Fibroblast of peridontal ligament (primary cell): ENCODE results near the gene MRPS10.
"Not testable (repeated sequence)": the region's sequence is repeated elsewhere in the genome, so short reads cannot be mapped to it uniquely, and the experiment has no call there.

Source experiments
- DNase-seq: peaks from one replicate; pipeline ENCODE4 v3.0.0-alpha.2; 2010; ENCODE audit errors: extremely low read depth

Gene MRPS10

GRCh38 chr6:42239333-42239732 lies 21.7 kb upstream of the MRPS10 start:
- no peak for DNase-seq

DNA sequence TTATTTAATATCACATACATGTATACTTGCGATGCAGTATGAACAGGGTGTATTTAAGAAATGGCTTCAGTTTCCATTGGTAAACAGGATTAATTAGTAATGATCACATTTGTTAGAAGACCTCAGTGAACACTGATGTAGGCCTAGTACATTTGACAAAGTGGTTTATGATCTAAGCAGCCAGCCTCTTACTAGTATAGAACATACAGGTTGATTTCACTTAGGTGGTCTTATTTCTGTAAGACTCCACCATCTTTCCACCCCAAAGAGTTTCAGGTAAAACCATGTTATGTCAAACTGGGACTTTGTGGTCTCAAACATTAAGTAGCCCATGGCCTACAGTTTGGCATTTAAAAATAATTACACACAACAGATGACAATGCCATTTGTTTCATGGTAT lies 20.2 kb upstream of the MRPS10 start:
- no peak for DNase-seq

DNA sequence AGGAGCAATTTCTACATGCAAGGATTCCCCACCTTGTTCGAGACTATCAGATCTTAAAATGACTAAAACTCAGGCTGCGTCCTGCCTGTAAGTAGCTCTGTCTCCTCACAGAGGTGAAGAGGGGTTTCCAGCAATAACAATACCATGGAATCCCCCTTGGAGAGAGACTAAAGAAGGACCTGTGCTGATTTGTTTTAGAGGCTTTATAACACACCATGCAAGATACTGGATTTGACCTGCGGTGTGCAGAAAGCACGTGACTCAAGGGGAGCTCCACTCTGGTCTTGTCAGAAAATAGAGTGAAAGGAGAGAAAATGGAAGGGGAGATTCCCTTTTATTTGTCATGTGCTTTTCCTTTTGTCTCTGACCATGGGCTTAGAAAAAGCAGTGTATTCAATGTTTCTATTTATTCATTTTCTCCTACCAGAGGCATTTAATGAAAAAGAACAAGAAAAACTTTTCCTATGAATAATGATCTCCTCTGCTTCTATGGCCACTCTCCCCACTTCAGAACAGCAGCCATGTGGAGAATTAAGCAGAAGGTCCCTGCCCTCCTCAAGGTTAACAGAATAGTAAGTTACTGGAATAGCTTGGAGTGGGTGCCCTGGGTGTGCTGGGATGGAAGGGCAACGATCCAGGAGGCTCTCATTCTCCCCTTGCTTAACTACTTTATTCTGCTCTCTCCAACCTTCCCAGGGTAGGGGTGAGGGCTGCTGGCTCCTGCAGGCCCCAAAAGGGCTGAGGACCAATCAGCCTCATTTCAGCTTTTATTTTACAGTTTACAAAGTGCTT lies 19.2 kb upstream of the MRPS10 start:
- DNase-seq = no peak

- DNase-seq = no peak
These were observed 18.4 kb upstream of the MRPS10 start for GRCh38 chr6:42236030-42236429.

GRCh38 chr6:42232035-42232434 lies 14.4 kb upstream of the MRPS10 start:
- no peak for DNase-seq

- DNase-seq = no peak
These were observed 13.0 kb upstream of the MRPS10 start for GRCh38 chr6:42230345-42231321.

GRCh38 chr6:42229506-42230119 lies 12.0 kb upstream of the MRPS10 start:
- DNase-seq = no peak

DNA sequence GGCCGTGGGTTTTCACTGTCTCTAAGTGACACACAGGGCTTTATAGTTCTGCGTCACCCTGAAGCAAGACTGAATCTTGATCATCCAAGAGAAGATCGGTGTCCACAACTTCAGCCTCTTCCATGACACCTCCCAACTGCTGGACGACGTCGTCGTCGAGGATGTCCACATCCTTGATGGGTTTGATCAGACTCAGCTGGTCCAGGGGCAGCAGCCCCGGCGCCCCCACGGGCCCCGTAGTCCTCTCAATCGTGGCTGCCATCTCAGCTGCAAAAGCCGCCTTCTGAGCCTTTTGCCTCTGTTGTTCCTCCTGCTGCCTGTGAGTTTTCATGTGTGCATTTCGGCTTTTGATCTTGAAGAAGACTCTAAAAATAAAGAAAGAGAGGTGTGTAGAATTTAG lies 10.6 kb upstream of the MRPS10 start:
- DNase-seq = no peak

DNA sequence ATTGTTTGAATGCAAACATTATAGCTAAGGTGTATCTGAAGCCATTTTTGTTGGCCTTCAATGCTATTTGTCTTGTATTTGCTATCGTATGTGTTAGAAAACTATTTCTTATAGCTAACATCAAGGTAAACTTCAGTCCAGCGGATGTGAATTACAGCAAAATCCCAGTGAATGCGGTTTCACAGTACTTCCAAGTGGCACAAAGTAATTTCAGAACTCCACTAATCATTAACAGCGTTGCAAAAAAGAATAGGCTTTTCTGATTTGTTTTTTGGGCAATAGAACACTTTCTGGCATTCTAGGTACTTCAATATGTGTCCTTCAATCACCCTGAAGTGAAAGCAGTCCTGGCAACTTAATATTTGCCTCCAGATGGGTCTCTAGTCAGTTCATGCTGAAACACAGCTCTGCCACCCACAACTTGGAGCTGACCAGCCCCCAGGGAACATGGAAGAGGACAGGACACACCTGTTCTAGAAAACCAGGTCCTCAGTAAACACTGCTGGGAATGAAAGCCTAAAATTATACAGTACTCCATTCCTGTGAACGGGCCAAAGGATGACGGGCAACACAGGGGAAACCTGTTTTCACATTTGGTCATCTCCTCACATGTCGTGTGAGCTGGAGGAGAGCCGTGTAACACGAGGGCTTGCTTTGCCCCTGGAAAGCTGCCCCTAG lies 9.7 kb upstream of the MRPS10 start:
- no peak for DNase-seq

DNA sequence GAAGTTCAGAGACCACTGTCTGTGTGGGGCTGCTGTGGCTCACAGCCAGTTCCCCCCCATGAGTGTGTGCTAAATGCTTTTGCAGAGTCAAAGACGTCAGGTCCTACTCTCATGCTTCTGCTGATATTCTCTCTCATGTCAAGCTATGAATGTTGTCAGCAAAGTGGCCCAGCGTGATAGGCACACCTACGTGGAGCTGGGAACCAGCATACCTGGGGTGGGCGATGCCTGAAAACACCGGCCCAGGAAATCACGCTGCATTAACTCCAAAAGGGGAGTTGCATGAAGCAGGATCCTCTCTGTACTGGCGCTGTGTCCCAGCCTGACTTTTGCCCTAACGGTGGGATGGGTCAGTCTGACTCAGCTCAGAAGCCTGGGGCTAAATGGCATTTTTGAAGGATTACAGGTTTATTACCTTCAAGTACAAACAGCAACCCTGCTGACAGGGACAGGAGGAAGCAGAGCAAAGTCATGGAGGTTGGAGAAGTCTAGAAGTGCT lies 9.0 kb upstream of the MRPS10 start:
- DNase-seq = no peak

- DNase-seq = peak; percentile 59
These were observed 8.5 kb upstream of the MRPS10 start for GRCh38 chr6:42226161-42226611.

GRCh38 chr6:42225419-42225818 lies 7.8 kb upstream of the MRPS10 start:
- no peak for DNase-seq

GRCh38 chr6:42225029-42225339 lies 7.3 kb upstream of the MRPS10 start:
- no peak for DNase-seq

GRCh38 chr6:42224222-42225028 lies 6.8 kb upstream of the MRPS10 start:
- DNase-seq = peak; percentile 74

- DNase-seq = no peak
These were observed 4.8 kb upstream of the MRPS10 start for GRCh38 chr6:42222448-42222847.

- DNase-seq = no peak
These were observed 3.9 kb upstream of the MRPS10 start for GRCh38 chr6:42221546-42221945.

- no peak for DNase-seq
These were observed 3.1 kb upstream of the MRPS10 start for GRCh38 chr6:42220807-42221206.

DNA sequence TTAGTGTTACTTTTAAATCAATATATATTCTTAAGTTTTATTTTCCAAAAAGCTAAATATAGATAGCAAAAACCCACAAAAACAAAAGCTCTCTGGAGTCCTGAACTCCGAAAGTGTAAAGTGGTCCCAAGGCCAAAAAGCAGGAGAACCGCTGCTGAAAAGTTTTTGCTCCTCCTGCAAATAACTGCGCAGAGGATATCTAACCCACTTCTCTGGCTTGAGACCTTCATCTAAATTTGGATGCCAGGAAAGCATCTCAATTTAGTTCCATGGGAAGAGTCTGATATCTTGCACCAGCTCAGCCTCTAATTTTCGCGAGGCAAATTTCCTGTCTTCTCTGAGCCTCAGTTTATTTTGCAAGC lies 523 bp downstream of the MRPS10 start:
- DNase-seq = no peak

GRCh38 chr6:42216495-42216894 lies 1.2 kb downstream of the MRPS10 start:
- not testable (repeated sequence) for DNase-seq

- no peak for DNase-seq
These were observed 5.2 kb downstream of the MRPS10 start for GRCh38 chr6:42212442-42212841.

DNA sequence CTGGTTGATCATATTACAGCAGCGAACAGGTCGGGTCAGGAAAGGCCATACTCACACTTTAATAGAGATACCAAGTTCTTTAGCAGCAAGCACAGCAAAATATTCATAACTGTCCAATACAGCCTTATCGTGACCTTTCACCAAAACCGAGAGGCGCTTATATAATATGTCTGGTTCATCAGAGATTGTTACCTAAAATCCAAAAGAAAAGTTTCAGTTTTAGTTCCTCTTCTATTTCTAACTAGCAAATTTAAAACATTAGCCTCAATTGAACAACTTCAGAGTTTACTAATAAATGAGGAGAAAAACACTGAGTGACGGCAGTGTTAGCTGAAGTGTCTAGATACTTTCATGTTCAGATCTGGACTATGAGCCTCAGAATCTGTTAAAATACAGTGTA lies 5.9 kb downstream of the MRPS10 start:
- no peak for DNase-seq
